Stomach (tissue), 9 donors: Measurements from ENCODE around the gene CBARP. TPM values are rescaled to one million over a fixed set of nuclear protein-coding genes. Genes with fewer than 3 reads are reported as not detected.
A peak's percentile ranks its signal among the peaks of the same experiment; 100 is the strongest.

Experiments
- DNase-seq, 2 donors: peaks; one replicate each; pipeline versions ENCODE4 v3.0.0 to v3.0.0-alpha.2; 2013 to 2019
- H3K27ac ChIP-seq, 5 donors: fragments of 200-600 bp in 4 of 5; sonication (generic) in 4 of 5; one replicate each; pipeline ENCODE4 v1.5.1; 2013 to 2019; ENCODE audit warnings: mild to moderate bottlenecking in 1 of 5, moderate library complexity in 1 of 5
- H3K27me3 ChIP-seq, 3 donors: fragments of 200-600 bp; sonication (generic); one replicate each; pipeline ENCODE4 v1.5.1; 2017 to 2019; ENCODE audit warnings: mixed run types in 1 of 3
- H3K36me3 ChIP-seq, 4 donors: fragments of 200-600 bp; sonication (generic); 1 replicate in 3 of 4; 2 replicates in 1 of 4; pipeline ENCODE4 v1.5.1; 2016 to 2019
- H3K4me1 ChIP-seq, 4 donors: fragments of 200-600 bp; sonication (generic); one replicate each; pipeline ENCODE4 v1.5.1; 2016 to 2019
- H3K4me3 ChIP-seq, 4 donors: fragments of 200-600 bp; sonication (generic) in 3 of 4; one replicate each; pipeline ENCODE4 v1.5.1; 2016 to 2019; ENCODE audit warnings: mild to moderate bottlenecking in 1 of 4
- H3K9me3 ChIP-seq, 4 donors: fragments of 200-600 bp; sonication (generic); one replicate each; pipeline ENCODE4 v1.5.1; 2016 to 2019
- CTCF ChIP-seq, 7 experiments: fragments of 450-650 bp in 4 of 7; fragments of 200-600 bp in 3 of 7; sonication (generic) in 3 of 7; IDR thresholded peaks; one replicate each; pipeline ENCODE4 v1.5.1; 2016 to 2019; ENCODE audit warnings: antibody characterized with exemption in 7 of 7, control low read depth in 2 of 7, mild to moderate bottlenecking in 1 of 7
- EP300 ChIP-seq: sonication (generic); formaldehyde crosslinking; IDR thresholded peaks from one replicate; pipeline ENCODE4 v1.6.1; 2017; ENCODE audit warnings: antibody characterized with exemption
- POLR2A ChIP-seq, 4 donors: fragments of 450-650 bp; IDR thresholded peaks; one replicate each; pipeline ENCODE4 v1.6.1; 2016; ENCODE audit warnings: antibody characterized with exemption in 4 of 4, control low read depth in 2 of 4, mild to moderate bottlenecking in 1 of 4, moderate library complexity in 1 of 4
- POLR2AphosphoS5 ChIP-seq, 3 donors: sonication (generic); formaldehyde crosslinking; IDR thresholded peaks; one replicate each; pipeline ENCODE4 v1.6.1; 2016; ENCODE audit warnings: antibody characterized with exemption in 3 of 3
- WGBS, 5 donors: extraction: QIAGEN DNeasy Blood & Tissue Kit in 3 of 5; methylation state at CpG; one replicate each; pipeline versions ENCODE4 v1.1.5 to v1.1.7; 2013 to 2018; 5-methylcytosine and 5-hydroxymethylcytosine counted together
- intact Hi-C: fragments of 100-400 bp; cut with DNase I; formaldehyde crosslinking; loops from one replicate; pipeline ENCODE4 v1.15.1; 2023; ENCODE audit warnings: low total_unique reads
- polyA plus RNA-seq, 3 donors: library from polyadenylated mRNA; stranded (reverse); fragments of 200-250 nt; gene quantifications; one replicate each; pipeline ENCODE4 v1.2.3, GENCODE V29; 2013
- total RNA-seq, 5 donors: library from RNA; depleted of rRNA; stranded (reverse); fragments of >200 nt; gene quantifications; one replicate each; pipeline versions ENCODE4 v1.1.0 to v1.2.3, GENCODE V29; 2014 to 2016
- donor health status: healthy with polysubstance abuse.
- donor health status: Bipolar disorder and iron deficiency.
- donor health status: healthy.

The CBARP gene
- total and polyA plus RNA-seq, 8 donors = 0.19 to 8.9 (median 0.78) TPM; not detected in 4

GRCh38 chr19:1279782-1280341 is 42.1 kb upstream of the CBARP start:
- Histone ChIP-seq H3K36me3 (peaks cover 18 to 34% (median 26%) of the 10 kb centered on the region in 4 donors), H3K4me3 (no peak overlapping the region), H3K9me3 (no peaks in the 10 kb centered on the region), H3K4me1 (peaks cover 11 to 56% (median 36%) of the 10 kb centered on the region in 4 donors), H3K27me3 (peaks cover under 1 to 31% (median 22%) of the 10 kb centered on the region in 3 donors), H3K27ac (no peak overlapping the region)
- TF ChIP-seq POLR2AphosphoS5 (IDR thresholded peaks at IDR 0.05) (peak in 1 of 3 donors; percentile 61), POLR2A (IDR thresholded peaks at IDR 0.05) (no peak), CTCF (IDR thresholded peaks at IDR 0.05) (peak in 5 of 7 experiments; percentile 87 to 94 (median 93))
- intact Hi-C loops = loop anchor here (10.0 kb wide), 1 partner anchor 85 kb away; no protein-coding TSS in a partner anchor
- DNase-seq = peak; percentile 87 to 95
- WGBS, 5 donors = 28 to 33% (median 31%) methylated on average over 10 of the region's 10 CpGs

- DNase-seq = no peak
- H3K4me3 ChIP-seq = no peak overlapping the region
- peaks cover 20 to 56% (median 41%) of the 10 kb centered on the region in 4 donors for H3K4me1 ChIP-seq
- H3K27ac ChIP-seq = no peak overlapping the region
- intact Hi-C loops = no loop called here
- peaks cover 0 to 23% (median 13%) of the 10 kb centered on the region in 3 donors for H3K27me3 ChIP-seq
- H3K9me3 ChIP-seq = no peaks in the 10 kb centered on the region
- peaks cover 27 to 43% (median 35%) of the 10 kb centered on the region in 4 donors for H3K36me3 ChIP-seq
- 78 to 87% (median 85%) methylated on average over 23 to 25 of the region's 25 CpGs for WGBS, 5 donors
- TF ChIP-seq EP300 = no peak
- TF ChIP-seq POLR2A (IDR thresholded peaks at IDR 0.05) = no peak
- no peak for TF ChIP-seq CTCF (IDR thresholded peaks at IDR 0.05)
- no peak for TF ChIP-seq POLR2AphosphoS5 (IDR thresholded peaks at IDR 0.05)
These were observed 41.2 kb upstream of the CBARP start for GRCh38 chr19:1278713-1279660.

GRCh38 chr19:1278074-1278473 is 40.3 kb upstream of the CBARP start:
- intact Hi-C loops = no loop called here
- 78 to 95% (median 85%) methylated on average over 10 to 12 of the region's 12 CpGs for WGBS, 5 donors
- Histone ChIP-seq H3K36me3 (peaks cover 36 to 52% (median 44%) of the 10 kb centered on the region in 4 donors), H3K27ac (no peak overlapping the region), H3K4me1 (peaks cover 28 to 56% (median 43%) of the 10 kb centered on the region in 4 donors), H3K9me3 (no peaks in the 10 kb centered on the region), H3K27me3 (peaks cover 0 to 13% (median 4%) of the 10 kb centered on the region in 3 donors), H3K4me3 (no peak overlapping the region)
- DNase-seq = no peak
- TF ChIP-seq POLR2A (IDR thresholded peaks at IDR 0.05) (no peak), EP300 (no peak), POLR2AphosphoS5 (IDR thresholded peaks at IDR 0.05) (no peak), CTCF (IDR thresholded peaks at IDR 0.05) (no peak)

- DNase-seq = no peak
- Histone ChIP-seq H3K9me3 (no peaks in the 10 kb centered on the region), H3K4me1 (peaks cover 38 to 63% (median 51%) of the 10 kb centered on the region in 4 donors), H3K4me3 (peak overlapping the region in 1 of 4 donors; percentile 76), H3K36me3 (peaks cover 46 to 62% (median 54%) of the 10 kb centered on the region in 4 donors), H3K27ac (peak overlapping the region in 2 of 5 donors; percentile 100), H3K27me3 (peaks cover 0 to 8% (median 0%) of the 10 kb centered on the region in 3 donors)
- intact Hi-C loops = no loop called here
- TF ChIP-seq POLR2AphosphoS5 (IDR thresholded peaks at IDR 0.05) (no peak), EP300 (no peak), CTCF (IDR thresholded peaks at IDR 0.05) (no peak), POLR2A (IDR thresholded peaks at IDR 0.05) (no peak)
- 92 to 95% (median 93%) methylated on average over 15 of the region's 15 CpGs for WGBS, 5 donors
These were observed 39.3 kb upstream of the CBARP start for GRCh38 chr19:1277061-1277460.
